PFSK-1 (cell line): Measurements from ENCODE around the gene C4orf33.

Experiments
- FOXP2 ChIP-seq: optimal IDR thresholded peaks from 2 replicates; pipeline ENCODE3; 2011; ENCODE audit warnings: borderline replicate concordance, control low read depth, inconsistent platforms; ENCODE audit not compliant: insufficient read depth; ENCODE audit errors: extremely low read length, extremely low read depth
- POLR2AphosphoS5 ChIP-seq: IDR thresholded peaks from 2 replicates; pipeline ENCODE4 v1.6.1; 2012; ENCODE audit warnings: low read depth, mild to moderate bottlenecking, control low read depth, low read length, moderate library complexity
- SIN3A ChIP-seq: IDR thresholded peaks from 2 replicates; pipeline ENCODE4 v1.6.1; 2012; ENCODE audit warnings: mild to moderate bottlenecking, low read length, moderate library complexity, borderline replicate concordance; ENCODE audit not compliant: insufficient read depth
- TAF1 ChIP-seq: IDR thresholded peaks from 2 replicates; pipeline ENCODE4 v1.6.1; 2012; ENCODE audit warnings: low read length, control low read depth, borderline replicate concordance; ENCODE audit not compliant: insufficient read depth
- TF ChIP-seq, protein P1 (sequence below), 2 experiments: IDR thresholded peaks; 2 replicates each; pipeline versions ENCODE4 v1.6.1 to v1.8.0; 2011 to 2012; ENCODE audit warnings: low read depth in 2 of 2, low read length in 2 of 2, control low read depth in 1 of 2, inconsistent platforms in 1 of 2, mild to moderate bottlenecking in 1 of 2, moderate library complexity in 1 of 2; ENCODE audit not compliant: insufficient read depth in 1 of 2

The C4orf33 gene

DNA sequence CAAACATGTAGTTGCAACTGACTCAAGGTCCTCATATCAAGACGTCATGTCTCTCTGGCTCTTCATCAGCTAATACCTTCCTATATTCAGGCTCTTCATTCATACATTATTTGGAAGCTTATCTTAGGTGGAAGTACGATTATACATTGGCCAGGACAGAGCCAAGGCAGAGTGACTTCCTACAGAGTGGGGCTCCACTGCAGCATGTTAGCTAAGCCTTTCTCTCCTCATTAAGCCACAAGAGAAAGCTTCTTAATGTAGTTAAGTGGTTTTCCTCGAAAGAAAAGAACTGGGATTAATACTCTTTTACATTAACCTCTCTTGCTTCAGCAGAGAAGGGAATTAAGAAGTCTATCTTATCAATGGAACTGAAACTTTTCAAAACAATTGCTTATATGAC lies 15.0 kb downstream of the C4orf33 start:
- no peak for TF ChIP-seq FOXP2
- TF ChIP-seq, protein P1, sequence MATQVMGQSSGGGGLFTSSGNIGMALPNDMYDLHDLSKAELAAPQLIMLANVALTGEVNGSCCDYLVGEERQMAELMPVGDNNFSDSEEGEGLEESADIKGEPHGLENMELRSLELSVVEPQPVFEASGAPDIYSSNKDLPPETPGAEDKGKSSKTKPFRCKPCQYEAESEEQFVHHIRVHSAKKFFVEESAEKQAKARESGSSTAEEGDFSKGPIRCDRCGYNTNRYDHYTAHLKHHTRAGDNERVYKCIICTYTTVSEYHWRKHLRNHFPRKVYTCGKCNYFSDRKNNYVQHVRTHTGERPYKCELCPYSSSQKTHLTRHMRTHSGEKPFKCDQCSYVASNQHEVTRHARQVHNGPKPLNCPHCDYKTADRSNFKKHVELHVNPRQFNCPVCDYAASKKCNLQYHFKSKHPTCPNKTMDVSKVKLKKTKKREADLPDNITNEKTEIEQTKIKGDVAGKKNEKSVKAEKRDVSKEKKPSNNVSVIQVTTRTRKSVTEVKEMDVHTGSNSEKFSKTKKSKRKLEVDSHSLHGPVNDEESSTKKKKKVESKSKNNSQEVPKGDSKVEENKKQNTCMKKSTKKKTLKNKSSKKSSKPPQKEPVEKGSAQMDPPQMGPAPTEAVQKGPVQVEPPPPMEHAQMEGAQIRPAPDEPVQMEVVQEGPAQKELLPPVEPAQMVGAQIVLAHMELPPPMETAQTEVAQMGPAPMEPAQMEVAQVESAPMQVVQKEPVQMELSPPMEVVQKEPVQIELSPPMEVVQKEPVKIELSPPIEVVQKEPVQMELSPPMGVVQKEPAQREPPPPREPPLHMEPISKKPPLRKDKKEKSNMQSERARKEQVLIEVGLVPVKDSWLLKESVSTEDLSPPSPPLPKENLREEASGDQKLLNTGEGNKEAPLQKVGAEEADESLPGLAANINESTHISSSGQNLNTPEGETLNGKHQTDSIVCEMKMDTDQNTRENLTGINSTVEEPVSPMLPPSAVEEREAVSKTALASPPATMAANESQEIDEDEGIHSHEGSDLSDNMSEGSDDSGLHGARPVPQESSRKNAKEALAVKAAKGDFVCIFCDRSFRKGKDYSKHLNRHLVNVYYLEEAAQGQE (IDR thresholded peaks at IDR 0.05; ENCODE audit: insufficient read depth in 1 of 2, low read depth in 2 of 2, low read length in 2 of 2) = no peak
- TF ChIP-seq POLR2AphosphoS5 = no peak
- no peak for TF ChIP-seq SIN3A
- TF ChIP-seq TAF1 = no peak

DNA sequence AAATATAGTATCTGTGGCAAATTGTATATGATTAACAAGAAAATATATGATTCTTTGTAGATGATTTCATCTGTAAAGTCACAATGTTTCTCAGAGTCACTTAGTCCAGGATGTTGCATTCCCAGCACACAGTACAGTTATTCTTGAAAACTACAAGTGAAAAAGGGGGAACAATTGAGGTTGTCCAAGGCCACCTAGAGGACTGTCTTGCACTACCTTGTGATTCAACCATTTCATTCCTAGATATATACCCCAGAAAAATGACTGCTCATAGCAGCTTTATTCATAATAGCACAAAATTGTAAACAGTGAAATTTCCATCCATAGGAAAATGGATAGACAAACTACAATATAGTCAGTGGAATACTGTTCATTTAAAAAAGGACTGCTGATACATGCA lies 16.0 kb downstream of the C4orf33 start:
- TF ChIP-seq TAF1 (no peak), FOXP2 (no peak), SIN3A (no peak), POLR2AphosphoS5 (no peak)
- TF ChIP-seq, protein P1 (IDR thresholded peaks at IDR 0.05; ENCODE audit: insufficient read depth in 1 of 2, low read depth in 2 of 2, low read length in 2 of 2) = no peak

DNA sequence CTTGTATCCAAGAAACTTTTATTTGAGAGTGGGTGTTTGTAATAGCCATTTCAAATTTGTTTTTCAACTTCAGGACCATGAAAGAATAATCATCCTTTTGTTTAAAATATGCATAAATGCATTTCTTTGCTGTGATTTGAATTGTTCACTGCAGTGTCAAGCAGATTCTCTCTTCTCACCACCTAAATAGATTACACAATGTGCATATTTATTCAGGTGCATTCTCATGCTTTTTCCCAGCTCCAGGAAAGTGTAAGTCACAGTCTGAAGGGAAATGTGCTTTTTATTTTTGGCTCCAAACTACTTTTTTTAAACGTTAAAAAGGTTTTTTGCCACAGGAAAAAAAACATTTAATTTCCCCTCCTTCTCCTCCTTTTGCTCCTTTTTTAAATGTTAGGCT lies 17.5 kb downstream of the C4orf33 start:
- TF ChIP-seq POLR2AphosphoS5 (no peak), SIN3A (no peak), FOXP2 (no peak), TAF1 (no peak)
- TF ChIP-seq, protein P1 (IDR thresholded peaks at IDR 0.05; ENCODE audit: insufficient read depth in 1 of 2, low read depth in 2 of 2, low read length in 2 of 2) = no peak

DNA sequence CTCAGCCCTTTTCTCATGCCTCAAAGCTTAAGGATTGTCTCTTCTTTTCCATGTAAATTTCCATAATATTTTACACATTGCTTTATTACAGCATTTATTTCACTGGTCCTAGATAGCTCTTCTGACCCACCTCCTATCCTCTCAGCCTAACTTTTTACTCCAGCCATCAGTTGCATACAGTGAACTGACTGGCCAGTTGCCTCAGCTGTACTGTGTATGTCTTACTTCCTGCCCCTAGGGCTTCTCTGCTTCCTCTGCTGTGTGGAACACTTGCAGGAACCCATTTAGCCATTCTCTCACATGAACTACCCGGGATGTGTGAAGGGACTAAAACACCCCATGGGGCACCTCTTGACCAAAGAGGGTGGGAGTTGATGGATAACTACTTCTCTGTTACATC lies 18.0 kb downstream of the C4orf33 start:
- no peak for TF ChIP-seq SIN3A
- no peak for TF ChIP-seq POLR2AphosphoS5
- no peak for TF ChIP-seq TAF1
- no peak for TF ChIP-seq FOXP2

DNA sequence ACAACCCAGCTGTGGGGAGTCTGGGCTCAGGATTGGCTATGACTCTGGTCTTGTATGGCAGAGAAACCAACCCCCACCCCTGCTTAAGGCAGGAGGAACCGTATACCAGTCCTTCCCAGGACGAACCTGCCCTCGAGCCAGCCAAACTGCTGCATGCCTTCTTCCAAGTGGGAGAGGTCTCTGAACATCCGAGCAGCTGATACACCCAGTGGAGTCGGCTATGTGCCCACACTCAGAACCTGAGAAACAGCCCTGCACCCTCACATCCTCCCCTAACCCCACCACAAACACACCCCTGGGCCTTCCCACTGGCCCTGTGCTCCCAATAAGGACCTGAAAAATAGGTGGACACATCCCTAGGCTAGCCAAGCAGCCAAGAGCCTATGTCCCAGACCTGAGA lies 21.8 kb downstream of the C4orf33 start:
- TF ChIP-seq FOXP2 = no peak

DNA sequence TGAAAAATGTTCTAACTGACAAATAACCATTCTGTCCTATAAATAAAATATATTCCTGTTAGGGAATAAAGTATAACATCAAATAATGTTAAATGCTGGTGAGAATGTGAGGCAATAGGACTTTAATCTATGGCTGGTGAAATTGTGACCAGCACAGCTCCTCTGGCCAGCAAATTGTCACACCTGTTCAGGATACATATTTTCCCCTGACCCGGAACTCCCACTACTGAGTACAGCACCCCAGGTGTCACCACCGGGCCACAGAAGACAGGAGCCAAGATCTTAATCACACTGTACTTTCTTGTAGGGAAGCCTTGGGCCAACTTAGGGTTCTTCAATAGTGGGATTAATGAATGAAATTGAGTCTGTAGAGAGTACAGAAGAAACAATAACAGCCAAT lies 33.2 kb downstream of the C4orf33 start:
- no peak for TF ChIP-seq FOXP2
- TF ChIP-seq, protein P1 (IDR thresholded peaks at IDR 0.05; ENCODE audit: insufficient read depth in 1 of 2, low read depth in 2 of 2, low read length in 2 of 2) = no peak
- TF ChIP-seq TAF1 = no peak
- TF ChIP-seq POLR2AphosphoS5 = no peak
- TF ChIP-seq SIN3A = no peak
